HepG2 (cell line): Measurements from ENCODE around the gene EHBP1. TPM values are rescaled to one million over a fixed set of nuclear protein-coding genes. Genes with fewer than 3 reads are reported as not detected.
A peak's percentile ranks its signal among the peaks of the same experiment; 100 is the strongest.

Experiments
- ARNT ChIP-seq: fragments of 450-650 bp; IDR thresholded peaks from 2 replicates; pipeline ENCODE4 v1.6.1; 2017
- BRD4 ChIP-seq: sonication (generic); formaldehyde crosslinking; IDR thresholded peaks from 2 replicates; pipeline ENCODE4 v1.4.0; 2020; ENCODE audit warnings: missing genetic modification reagents
- CHCHD3 ChIP-seq: sonication (generic); formaldehyde crosslinking; IDR thresholded peaks from 2 replicates; pipeline ENCODE4 v1.8.0; 2022; ENCODE audit warnings: mild to moderate bottlenecking, missing genetic modification reagents, moderate library complexity
- CTCF ChIP-seq: sonication (generic); formaldehyde crosslinking; IDR thresholded peaks from 2 replicates; pipeline ENCODE4 v1.5.0; 2020; ENCODE audit warnings: mild to moderate bottlenecking, missing genetic modification reagents, moderate library complexity
- DZIP1 ChIP-seq: sonication (generic); formaldehyde crosslinking; IDR thresholded peaks from 2 replicates; pipeline ENCODE4 v1.5.0; 2020; ENCODE audit warnings: mild to moderate bottlenecking, missing genetic modification reagents
- HNRNPL ChIP-seq: fragments of 200-400 bp; formaldehyde crosslinking; IDR thresholded peaks from 2 replicates; pipeline ENCODE4 v1.6.1; 2017; ENCODE audit warnings: mild to moderate bottlenecking, low read depth, low read length
- HNRNPLL ChIP-seq: fragments of 200-400 bp; formaldehyde crosslinking; IDR thresholded peaks from 2 replicates; pipeline ENCODE4 v1.6.1; 2017; ENCODE audit warnings: mild to moderate bottlenecking, low read depth, low read length; ENCODE audit not compliant: poor library complexity, severe bottlenecking
- NAIF1 ChIP-seq: sonication (generic); formaldehyde crosslinking; IDR thresholded peaks from 2 replicates; pipeline ENCODE4 v1.5.0; 2020; ENCODE audit warnings: mild to moderate bottlenecking, missing genetic modification reagents, borderline replicate concordance
- PHF5A ChIP-seq: IDR thresholded peaks from one replicate; pipeline ENCODE4 v1.6.1; 2018; ENCODE audit warnings: low read depth, missing genetic modification reagents; ENCODE audit not compliant: unreplicated experiment
- RELA ChIP-seq: sonication (generic); formaldehyde crosslinking; IDR thresholded peaks from 2 replicates; pipeline ENCODE4 v1.4.0; 2020; ENCODE audit warnings: missing genetic modification reagents
- SMARCC2 ChIP-seq: fragments of 450-650 bp; IDR thresholded peaks from 2 replicates; pipeline ENCODE4 v1.6.1; 2017; ENCODE audit warnings: antibody characterized with exemption, mild to moderate bottlenecking
- TBX2 ChIP-seq: sonication (generic); formaldehyde crosslinking; IDR thresholded peaks from 2 replicates; pipeline ENCODE4 v1.5.0; 2020; ENCODE audit warnings: missing genetic modification reagents, mild to moderate bottlenecking, borderline replicate concordance
- ZBTB40 ChIP-seq, 2 experiments: fragments of 450-650 bp in 1 of 2; sonication (generic) in 1 of 2; formaldehyde crosslinking in 1 of 2; IDR thresholded peaks; 2 replicates each; pipeline versions ENCODE4 v1.6.1 to v1.8.0; 2016 to 2022; ENCODE audit warnings: antibody characterized with exemption in 1 of 2, mild to moderate bottlenecking in 1 of 2, missing genetic modification reagents in 1 of 2
- ZNF460 ChIP-seq: sonication (generic); formaldehyde crosslinking; IDR thresholded peaks from 2 replicates; pipeline ENCODE4 v1.5.1; 2020; ENCODE audit warnings: missing genetic modification reagents, mild to moderate bottlenecking, borderline replicate concordance
- ZNF557 ChIP-seq: sonication (generic); formaldehyde crosslinking; IDR thresholded peaks from 2 replicates; pipeline ENCODE4 v1.4.0; 2020; ENCODE audit warnings: missing genetic modification reagents
- polyA plus RNA-seq, 8 experiments: library from polyadenylated mRNA; depleted of rRNA in 3 of 8; stranded (reverse) in 7 of 8; unstranded in 1 of 8; fragments of >200 nt; fragmentation: Illumina TruSeq in 4 of 8; extraction: Trizol in 4 of 8; gene quantifications; 2 replicates each; pipeline versions ENCODE4 v1.2.1 to v1.2.3, GENCODE V29; 2011 to 2016; ENCODE audit warnings: low read depth in 4 of 8, missing spikeins in 1 of 8, mixed read lengths in 1 of 8; ENCODE audit not compliant: insufficient read depth in 1 of 8
- total RNA-seq, 5 experiments: library from RNA; depleted of rRNA; stranded (reverse); fragments of >200 nt; fragmentation: Illumina TruSeq; extraction: Trizol; gene quantifications; 2 replicates each; pipeline ENCODE4 v1.2.3, GENCODE V29; 2016; ENCODE audit warnings: low read depth in 1 of 5

The EHBP1 gene
- total and polyA plus RNA-seq, 2 of the 13 experiments (the other 11 are each of a cell fraction or from before 2014, with no cell fraction given) = 93.5 to 146 TPM

GRCh38 chr2:62724886-62725711 is 19.6 kb downstream of the EHBP1 start (continued):
- TF ChIP-seq ZBTB40 (IDR thresholded peaks at IDR 0.05) = no peak
- no peak for TF ChIP-seq ZBTB40 (CRISPR knock-in tag; IDR thresholded peaks at IDR 0.05)
- TF ChIP-seq HNRNPL = peak; percentile 98
- peak; percentile 23 for TF ChIP-seq HNRNPLL
- TF ChIP-seq DZIP1 (CRISPR knock-in tag) = no peak
- no peak for TF ChIP-seq ARNT
- TF ChIP-seq ZNF460 = no peak
- no peak for TF ChIP-seq PHF5A (CRISPR knock-in tag)
- TF ChIP-seq ZNF557 (CRISPR knock-in tag) = no peak
- TF ChIP-seq SMARCC2 = no peak
- no peak for TF ChIP-seq RELA (CRISPR knock-in tag)
- TF ChIP-seq CHCHD3 (CRISPR knock-in tag) = no peak
- peak; percentile 77 for TF ChIP-seq CTCF (CRISPR knock-in tag)
- TF ChIP-seq NAIF1 (CRISPR knock-in tag) = no peak
- TF ChIP-seq TBX2 = no peak
- TF ChIP-seq BRD4 (CRISPR knock-in tag) = no peak
